GM18858 (cell line): ENCODE results near the gene HERC4.
"Not testable (repeated sequence)": the region's sequence is repeated elsewhere in the genome, so short reads cannot be mapped to it uniquely, and the experiment has no call there.

Experiments used
- ATAC-seq: cut with Tn5 transposase; IDR thresholded peaks from one replicate; pipeline ENCODE4 v1.9.1; 2021; ENCODE audit not compliant: unreplicated experiment

Gene HERC4

DNA sequence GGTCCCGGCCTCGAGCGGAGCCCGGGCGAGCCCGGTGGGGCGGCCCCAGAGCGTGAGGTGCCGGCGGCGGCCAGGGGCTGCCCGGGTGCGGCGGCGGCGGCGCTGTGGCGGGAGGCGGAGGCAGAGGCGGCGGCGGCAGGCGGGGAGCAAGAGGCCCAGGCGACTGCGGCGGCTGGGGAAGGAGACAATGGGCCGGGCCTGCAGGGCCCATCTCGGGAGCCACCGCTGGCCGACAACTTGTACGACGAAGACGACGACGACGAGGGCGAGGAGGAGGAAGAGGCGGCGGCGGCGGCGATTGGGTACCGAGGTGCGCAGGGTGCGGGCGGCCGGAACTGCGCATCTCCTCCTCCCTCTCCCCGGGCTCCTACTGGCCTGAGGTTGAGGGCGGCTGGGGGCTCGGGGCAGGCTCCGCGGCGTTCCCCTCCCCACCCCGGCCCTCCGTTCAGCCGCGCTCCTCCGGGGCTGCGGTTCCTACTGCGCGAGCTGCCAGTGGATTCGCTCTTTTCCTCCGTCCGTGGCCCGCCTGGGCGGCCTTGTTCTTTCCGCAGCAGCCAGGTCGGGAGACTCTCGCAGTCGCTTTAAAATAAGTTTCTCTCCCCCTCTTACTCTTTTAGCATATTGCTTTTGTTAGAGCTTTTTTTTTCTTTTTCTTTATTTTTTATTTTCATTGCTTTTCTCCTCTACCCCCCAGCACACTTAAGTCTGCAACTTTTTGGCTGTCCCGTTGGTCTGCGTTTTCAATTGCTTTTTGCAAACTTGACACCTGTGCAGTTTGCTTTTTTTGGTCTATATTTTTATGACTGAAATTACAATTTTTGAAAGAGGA lies 190.0 kb downstream of the HERC4 start:
- ATAC-seq, result peak; percentile 31

GRCh38 chr10:67884313-67884841 lies 190.7 kb downstream of the HERC4 start, which contains the start of gene SIRT1:
TSS of gene SIRT1 (plus strand) at chr10:67884656. CDS start at chr10:67884722, 66 bp downstream.
- peak; percentile 81 for ATAC-seq

DNA sequence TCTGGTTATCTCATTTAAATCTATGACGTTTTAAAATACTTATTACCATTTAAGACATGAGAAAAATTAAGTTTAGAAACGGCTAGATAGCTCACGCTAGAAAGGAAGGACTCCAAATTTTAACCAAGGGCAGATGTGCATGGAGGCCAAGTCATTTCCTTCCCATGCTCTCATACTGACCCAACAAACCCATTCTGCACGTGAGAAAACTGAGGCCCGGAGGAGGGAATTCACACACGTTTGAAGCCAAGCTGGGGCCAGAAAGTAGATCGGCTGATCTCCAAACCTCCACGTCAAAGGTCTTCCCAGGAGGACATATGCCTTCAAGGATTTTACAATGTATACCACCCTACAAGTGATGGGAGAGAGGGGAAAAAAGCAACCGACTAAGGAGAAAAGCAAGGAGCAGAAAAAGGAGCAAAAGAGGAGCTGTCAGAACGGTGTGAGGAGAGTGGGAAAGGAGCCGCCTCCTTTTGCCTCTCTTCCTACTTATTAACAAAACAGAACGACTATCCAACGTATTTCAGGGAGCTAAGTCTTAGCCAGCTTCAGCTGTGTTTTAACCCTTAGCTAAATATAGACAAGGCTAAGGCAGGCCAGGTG lies 191.3 kb downstream of the HERC4 start:
- ATAC-seq, result no peak

DNA sequence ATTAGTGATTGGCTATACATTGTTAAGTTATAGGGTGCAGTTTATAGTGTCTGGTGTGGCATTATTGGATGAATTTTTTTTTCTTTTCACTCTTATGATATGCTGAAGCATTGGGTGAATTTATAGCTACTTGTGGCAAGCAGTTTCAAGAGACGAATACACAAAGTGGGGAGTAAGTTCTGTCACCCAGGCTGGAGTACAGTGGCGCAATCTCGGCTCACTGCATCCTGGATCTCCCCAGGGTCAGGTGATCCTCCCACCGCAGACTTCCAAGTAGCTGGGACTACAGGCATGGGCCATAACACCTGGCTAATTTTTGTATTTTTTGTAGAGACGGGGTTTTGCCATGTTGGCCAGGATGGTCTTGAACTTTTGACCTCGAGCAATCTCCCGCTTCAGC lies 196.9 kb downstream of the HERC4 start:
- ATAC-seq, result no peak

DNA sequence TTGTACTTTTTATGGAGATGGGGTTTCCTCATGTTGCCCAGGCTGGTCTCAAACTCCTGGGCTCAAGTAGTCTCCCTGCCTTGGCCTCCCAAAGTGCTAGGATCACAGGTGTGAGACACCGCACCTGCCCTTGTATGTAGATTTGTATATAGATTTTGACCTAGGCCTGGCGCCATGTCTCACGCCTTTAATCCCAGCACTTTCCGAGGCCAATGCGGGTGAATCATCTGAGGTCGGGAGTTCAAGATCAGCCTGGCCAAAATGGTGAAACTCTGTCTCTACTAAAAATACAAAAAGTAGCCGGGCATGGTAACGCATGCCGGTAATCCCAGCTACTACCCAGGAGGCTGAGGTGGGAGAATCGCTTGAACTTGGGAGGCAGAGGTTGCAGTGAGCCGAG lies 197.7 kb downstream of the HERC4 start:
- ATAC-seq, result not testable (repeated sequence)

- ATAC-seq, result no peak
Measured at GRCh38 chr10:67875340-67876238, 199.5 kb downstream of the HERC4 start.
